DND-41 (cell line): ENCODE results near the gene HTR3B.

Experiments used
- ATAC-seq: fragments of 200-7000 bp; cut with Tn5 transposase; 3 replicates; pipeline ENCODE4 v1.9.1; 2021; ENCODE audit warnings: low read depth; ENCODE audit not compliant: insufficient read depth
- DNase-seq: peaks from one replicate; pipeline ENCODE4 v3.0.0-alpha.2; 2020
- H2AFZ ChIP-seq: 2 replicates; pipeline ENCODE4 v1.6.0; 2012; ENCODE audit warnings: low read depth, low read length
- H3K27ac ChIP-seq: 2 replicates; pipeline ENCODE4 v1.5.1; 2012; ENCODE audit warnings: low read length, inconsistent platforms
- H3K27me3 ChIP-seq: fragments of 200-600 bp; sonication (generic); 2 replicates; pipeline ENCODE4 v1.6.0; 2012; ENCODE audit warnings: low read length, mild to moderate bottlenecking, inconsistent platforms; ENCODE audit not compliant: insufficient read depth, poor library complexity
- H3K36me3 ChIP-seq: 2 replicates; pipeline ENCODE4 v1.5.1; 2012; ENCODE audit warnings: low read length, inconsistent platforms; ENCODE audit not compliant: insufficient read depth
- H3K4me1 ChIP-seq: 2 replicates; pipeline ENCODE4 v1.5.1; 2012; ENCODE audit warnings: mild to moderate bottlenecking, low read length; ENCODE audit not compliant: insufficient read depth
- H3K4me2 ChIP-seq: 2 replicates; pipeline ENCODE4 v1.6.0; 2012; ENCODE audit warnings: mild to moderate bottlenecking, moderate library complexity, low read length, inconsistent platforms; ENCODE audit not compliant: insufficient read depth
- H3K4me3 ChIP-seq, 2 experiments: fragments of 200-600 bp in 1 of 2; shearing (Covaris generic) in 1 of 2; 2 replicates each; pipeline ENCODE4 v1.5.1; 2012 to 2016; ENCODE audit warnings: inconsistent platforms in 2 of 2, low read length in 2 of 2, mild to moderate bottlenecking in 2 of 2, low read depth in 1 of 2, moderate library complexity in 1 of 2
- H3K79me2 ChIP-seq: 2 replicates; pipeline ENCODE4 v1.6.0; 2012; ENCODE audit warnings: low read length, inconsistent platforms; ENCODE audit not compliant: insufficient read depth
- H3K9ac ChIP-seq: 2 replicates; pipeline ENCODE4 v1.6.0; 2012; ENCODE audit warnings: low read depth, mild to moderate bottlenecking, inconsistent platforms, low read length, moderate library complexity
- H3K9me3 ChIP-seq: 2 replicates; pipeline ENCODE4 v1.5.1; 2012; ENCODE audit warnings: low read length, moderate library complexity, mild to moderate bottlenecking, inconsistent platforms; ENCODE audit not compliant: insufficient read depth, severe bottlenecking
- H4K20me1 ChIP-seq: 2 replicates; pipeline ENCODE4 v1.6.0; 2012; ENCODE audit warnings: low read length; ENCODE audit not compliant: insufficient read depth
- CTCF ChIP-seq: IDR thresholded peaks from 2 replicates; pipeline ENCODE4 v1.5.1; 2012; ENCODE audit warnings: borderline replicate concordance, low read length, moderate library complexity, mild to moderate bottlenecking; ENCODE audit not compliant: poor library complexity, severe bottlenecking; ENCODE audit errors: extremely low read depth
- EZH2 ChIP-seq: IDR thresholded peaks from 3 replicates; pipeline ENCODE4 v1.6.1; 2012; ENCODE audit warnings: borderline replicate concordance, low read depth, mild to moderate bottlenecking, moderate library complexity, low read length, inconsistent platforms; ENCODE audit not compliant: severe bottlenecking

The HTR3B gene

GRCh38 chr11:113952588-113952987 is 48.0 kb downstream of the HTR3B start:
- ATAC-seq (no peak), DNase-seq (no peak)
- Histone ChIP-seq H3K79me2 (no peaks in the 10 kb centered on the region), H3K9me3 (no peaks in the 10 kb centered on the region), H3K4me3 (no peak overlapping the region), H3K27me3 (peaks cover 9% of the 10 kb centered on the region), H3K9ac (no peak overlapping the region), H3K27ac (no peak overlapping the region), H3K4me1 (no peaks in the 10 kb centered on the region), H3K4me2 (no peak overlapping the region), H3K36me3 (no peaks in the 10 kb centered on the region), H4K20me1 (no peaks in the 10 kb centered on the region), H2AFZ (no peak overlapping the region)
- no peak for TF ChIP-seq EZH2
- TF ChIP-seq CTCF, result no peak

GRCh38 chr11:113954235-113954634 is 49.6 kb downstream of the HTR3B start:
- no peak overlapping the region for H2AFZ ChIP-seq
- DNase-seq (no peak), ATAC-seq (no peak)
- H3K27me3 ChIP-seq, result peaks cover 12% of the 10 kb centered on the region
- TF ChIP-seq EZH2 (no peak), CTCF (no peak)
- no peak overlapping the region for H3K4me2 ChIP-seq
- H3K27ac ChIP-seq, result no peak overlapping the region
- H3K9me3 ChIP-seq, result no peaks in the 10 kb centered on the region
- no peaks in the 10 kb centered on the region for H3K79me2 ChIP-seq
- no peaks in the 10 kb centered on the region for H3K4me1 ChIP-seq
- no peaks in the 10 kb centered on the region for H4K20me1 ChIP-seq
- no peak overlapping the region for H3K9ac ChIP-seq
- no peak overlapping the region for H3K4me3 ChIP-seq
- no peaks in the 10 kb centered on the region for H3K36me3 ChIP-seq

GRCh38 chr11:113956986-113957385 is 52.4 kb downstream of the HTR3B start:
- Histone ChIP-seq H3K4me1 (no peaks in the 10 kb centered on the region), H3K4me2 (no peak overlapping the region), H3K9ac (no peak overlapping the region), H2AFZ (no peak overlapping the region), H3K79me2 (no peaks in the 10 kb centered on the region), H3K27ac (no peak overlapping the region), H3K9me3 (no peaks in the 10 kb centered on the region), H3K27me3 (peaks cover 12% of the 10 kb centered on the region), H4K20me1 (no peaks in the 10 kb centered on the region), H3K4me3 (no peak overlapping the region), H3K36me3 (no peaks in the 10 kb centered on the region)
- DNase-seq (no peak), ATAC-seq (no peak)
- TF ChIP-seq CTCF (no peak), EZH2 (no peak)

- H3K9me3 ChIP-seq, result no peaks in the 10 kb centered on the region
- no peaks in the 10 kb centered on the region for H3K79me2 ChIP-seq
- TF ChIP-seq CTCF (no peak), EZH2 (no peak)
- H4K20me1 ChIP-seq, result no peaks in the 10 kb centered on the region
- no peak for ATAC-seq
- H3K27ac ChIP-seq, result no peak overlapping the region
- peaks cover 7% of the 10 kb centered on the region for H3K27me3 ChIP-seq
- no peak overlapping the region for H3K4me2 ChIP-seq
- no peak overlapping the region for H3K9ac ChIP-seq
- H3K4me3 ChIP-seq, result no peak overlapping the region
- DNase-seq, result no peak
- H3K4me1 ChIP-seq, result no peaks in the 10 kb centered on the region
- no peak overlapping the region for H2AFZ ChIP-seq
- H3K36me3 ChIP-seq, result no peaks in the 10 kb centered on the region
These were observed 56.2 kb downstream of the HTR3B start for GRCh38 chr11:113960702-113961330.
